Karpas-422 (cell line): ENCODE results near the gene ME3. TPM values are rescaled to one million over a fixed set of nuclear protein-coding genes. Genes with fewer than 3 reads are reported as not detected.

ENCODE experiments used
- DNase-seq: peaks from one replicate; pipeline ENCODE4 v3.0.0-alpha.2; 2015
- H2AFZ ChIP-seq: fragments of 200-600 bp; sonication (generic); 2 replicates; pipeline ENCODE4 v1.6.1; 2014; ENCODE audit warnings: antibody characterized with exemption, low read length, mixed read lengths
- H3K27ac ChIP-seq: fragments of 200-600 bp; sonication (generic); 2 replicates; pipeline ENCODE4 v1.5.1; 2014; ENCODE audit warnings: mild to moderate bottlenecking, low read length, moderate library complexity
- H3K27me3 ChIP-seq: fragments of 200-600 bp; sonication (generic); 2 replicates; pipeline ENCODE4 v1.6.1; 2014; ENCODE audit warnings: low read length, mixed read lengths
- H3K36me3 ChIP-seq: fragments of 200-600 bp; sonication (generic); 2 replicates; pipeline ENCODE4 v1.6.1; 2014; ENCODE audit warnings: low read length, mixed read lengths; ENCODE audit not compliant: insufficient read depth
- H3K4me1 ChIP-seq: fragments of 200-600 bp; sonication (generic); 2 replicates; pipeline ENCODE4 v1.6.1; 2014; ENCODE audit warnings: mild to moderate bottlenecking, low read length, mixed read lengths
- H3K4me2 ChIP-seq: fragments of 200-600 bp; sonication (generic); 2 replicates; pipeline ENCODE4 v1.6.1; 2014; ENCODE audit warnings: low read length, low read depth, mild to moderate bottlenecking; ENCODE audit not compliant: poor library complexity, severe bottlenecking
- H3K4me3 ChIP-seq: fragments of 200-600 bp; sonication (generic); 2 replicates; pipeline ENCODE4 v1.5.1; 2014; ENCODE audit warnings: mild to moderate bottlenecking, antibody characterized with exemption, low read length, mixed read lengths
- H3K79me2 ChIP-seq: fragments of 200-600 bp; sonication (generic); 2 replicates; pipeline ENCODE4 v1.6.1; 2014; ENCODE audit warnings: mild to moderate bottlenecking, low read length, mixed read lengths
- H3K9ac ChIP-seq: fragments of 200-600 bp; sonication (generic); 2 replicates; pipeline ENCODE4 v1.6.0; 2014; ENCODE audit warnings: low read length
- H3K9me2 ChIP-seq: fragments of 200-600 bp; sonication (generic), shearing (Covaris generic); replicated peaks from 2 replicates; pipeline ENCODE4 v1.6.0; 2014; ENCODE audit warnings: mild to moderate bottlenecking, low read length, moderate library complexity; ENCODE audit not compliant: insufficient read depth
- H3K9me3 ChIP-seq: fragments of 300-700, 200-600 bp; sonication (generic); 2 replicates; pipeline ENCODE4 v1.6.1; 2014; ENCODE audit warnings: low read length, mixed read lengths
- H4K20me1 ChIP-seq: fragments of 200-600 bp; sonication (generic); 2 replicates; pipeline ENCODE4 v1.6.1; 2014; ENCODE audit warnings: mild to moderate bottlenecking, antibody characterized with exemption, low read length, low read depth; ENCODE audit not compliant: insufficient read depth
- total RNA-seq: library from RNA; depleted of rRNA; stranded (reverse); fragments of >200 nt; shearing (Covaris generic); gene quantifications from 2 replicates; pipeline ENCODE4 v1.2.3, GENCODE V29; 2014; ENCODE audit warnings: low replicate concordance

ME3 gene
- total RNA-seq, 1 experiment from 2014 or later: not detected

DNA sequence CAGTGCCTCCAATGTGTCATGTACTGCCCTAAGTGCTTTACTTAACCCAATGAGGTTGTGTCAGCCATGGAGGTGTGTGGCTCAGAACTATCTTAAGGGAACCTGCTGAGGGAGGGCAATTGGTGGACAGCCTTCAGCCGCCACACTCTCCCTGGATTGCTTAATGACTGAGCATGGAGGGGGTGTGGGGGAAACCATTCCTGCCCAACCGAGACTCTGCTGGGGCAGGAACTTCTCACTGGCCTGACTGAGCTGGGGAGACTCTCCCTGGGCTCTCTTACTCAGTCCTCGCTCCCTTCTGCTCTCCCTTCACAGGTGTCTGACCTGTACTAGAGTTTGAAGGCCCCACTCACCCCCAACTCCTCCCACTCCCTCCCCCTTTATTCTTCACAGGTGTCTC lies 183.0 kb downstream of the ME3 start:
- Histone ChIP-seq H3K4me3 (no peak overlapping the region), H3K9me2 (no peaks in the 10 kb centered on the region), H3K27ac (no peak overlapping the region)

DNA sequence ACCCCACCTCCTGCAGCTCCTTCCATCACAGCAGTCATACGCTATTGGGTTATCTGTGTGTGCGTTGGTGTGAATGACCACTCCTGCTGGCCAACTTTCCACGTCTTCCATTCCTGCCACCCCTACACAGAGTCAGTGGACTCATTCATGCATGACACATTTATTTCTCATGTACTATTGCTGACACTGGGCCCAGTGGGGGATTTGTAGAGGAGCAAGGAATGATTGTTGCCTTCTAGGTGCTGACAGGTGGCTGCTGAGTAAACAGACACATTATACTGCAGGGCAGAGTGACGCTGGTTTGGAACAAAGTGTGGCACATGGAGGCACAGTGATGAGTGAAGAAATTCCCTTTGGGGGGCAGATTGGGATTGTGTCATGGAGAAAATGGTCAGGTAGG lies 183.9 kb downstream of the ME3 start:
- H3K4me1 ChIP-seq: no peaks in the 10 kb centered on the region
- H3K4me3 ChIP-seq: no peak overlapping the region
- H2AFZ ChIP-seq: no peak overlapping the region
- H3K9me3 ChIP-seq: no peaks in the 10 kb centered on the region
- H3K79me2 ChIP-seq: no peaks in the 10 kb centered on the region
- H3K36me3 ChIP-seq: no peaks in the 10 kb centered on the region
- no peak overlapping the region for H3K9ac ChIP-seq
- no peak for DNase-seq
- no peaks in the 10 kb centered on the region for H4K20me1 ChIP-seq
- no peaks in the 10 kb centered on the region for H3K9me2 ChIP-seq
- H3K27ac ChIP-seq: no peak overlapping the region
- no peak overlapping the region for H3K4me2 ChIP-seq
- no peaks in the 10 kb centered on the region for H3K27me3 ChIP-seq

More for the DNA sequence above, 183.0 kb downstream of the ME3 start:
- Histone ChIP-seq H3K27me3 (no peaks in the 10 kb centered on the region), H2AFZ (no peak overlapping the region), H3K79me2 (no peaks in the 10 kb centered on the region), H3K4me1 (no peaks in the 10 kb centered on the region), H3K4me2 (no peak overlapping the region), H4K20me1 (no peaks in the 10 kb centered on the region), H3K9me3 (no peaks in the 10 kb centered on the region), H3K36me3 (no peaks in the 10 kb centered on the region), H3K9ac (no peak overlapping the region)
- no peak for DNase-seq

DNA sequence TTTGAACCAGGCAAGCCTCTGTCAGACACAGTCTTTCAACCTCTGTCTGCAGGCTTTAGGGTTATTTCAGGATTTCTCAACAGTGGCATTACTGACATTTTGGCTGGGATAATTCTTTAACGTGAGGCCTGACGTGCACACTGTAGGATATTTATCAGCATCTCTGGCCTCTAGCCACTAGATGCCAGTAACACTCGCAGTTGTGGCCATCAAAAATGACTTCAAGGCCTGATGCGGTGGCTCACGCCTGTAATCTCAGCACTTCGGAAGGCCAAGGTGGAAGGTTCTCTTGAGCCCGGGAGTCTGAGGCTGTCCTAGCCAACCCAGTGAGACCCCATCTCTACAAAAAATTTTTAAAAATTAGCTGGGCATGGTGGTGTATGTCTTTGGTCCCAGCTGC lies 184.7 kb downstream of the ME3 start:
- Histone ChIP-seq H3K9me3 (no peaks in the 10 kb centered on the region), H4K20me1 (no peaks in the 10 kb centered on the region)

DNA sequence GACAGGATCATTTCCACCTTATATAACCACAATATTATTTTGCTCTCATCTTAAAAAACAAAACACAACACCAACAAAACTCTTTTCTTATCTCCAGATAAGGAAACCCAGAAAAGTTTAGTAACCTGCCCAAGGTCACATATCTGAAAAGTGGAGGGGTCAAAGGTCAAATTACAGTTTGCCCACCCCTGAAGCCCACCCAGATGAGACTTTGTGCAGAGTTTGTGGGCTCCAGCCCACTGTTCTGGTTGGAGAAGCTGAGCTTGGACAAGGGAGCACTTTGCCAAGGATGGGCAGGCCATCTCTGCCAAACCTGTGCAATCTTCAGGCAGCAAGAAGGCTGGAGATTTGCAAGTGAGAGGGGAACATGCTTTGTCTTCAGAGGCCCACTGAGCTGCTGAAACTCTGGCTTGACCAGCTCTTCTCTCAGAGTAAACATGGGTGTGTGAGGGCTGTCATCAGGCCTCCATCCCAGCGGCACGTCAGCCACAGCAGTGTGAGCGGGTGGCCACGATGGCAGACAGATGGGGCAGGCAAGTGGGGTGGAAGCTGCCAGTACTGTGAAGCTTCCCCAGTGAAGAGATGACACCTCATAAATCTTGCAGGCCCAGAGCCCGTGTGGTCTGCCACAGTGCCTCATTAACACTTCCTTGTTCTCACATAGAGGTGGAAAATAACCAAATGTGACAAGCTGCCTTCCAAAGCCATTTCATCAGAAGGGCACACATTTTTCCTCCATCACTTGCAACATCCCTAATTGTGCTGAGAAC lies 186.0 kb downstream of the ME3 start:
- no peaks in the 10 kb centered on the region for H3K9me2 ChIP-seq
- no peak overlapping the region for H2AFZ ChIP-seq
- no peaks in the 10 kb centered on the region for H3K79me2 ChIP-seq
- H3K4me1 ChIP-seq: no peaks in the 10 kb centered on the region
- no peaks in the 10 kb centered on the region for H3K9me3 ChIP-seq
- no peak overlapping the region for H3K4me3 ChIP-seq
- H3K4me2 ChIP-seq: no peak overlapping the region
- no peaks in the 10 kb centered on the region for H4K20me1 ChIP-seq
- H3K36me3 ChIP-seq: no peaks in the 10 kb centered on the region
- no peak for DNase-seq
- H3K9ac ChIP-seq: no peak overlapping the region
- peaks cover 5% of the 10 kb centered on the region; the same call in 1 of the 2 replicates for H3K27me3 ChIP-seq
- H3K27ac ChIP-seq: no peak overlapping the region

More for the DNA sequence above, 184.7 kb downstream of the ME3 start:
- Histone ChIP-seq H3K4me2 (no peak overlapping the region), H3K9ac (no peak overlapping the region), H3K27ac (no peak overlapping the region), H3K9me2 (no peaks in the 10 kb centered on the region), H3K36me3 (no peaks in the 10 kb centered on the region), H3K4me3 (no peak overlapping the region), H2AFZ (no peak overlapping the region), H3K27me3 (peaks cover 4% of the 10 kb centered on the region; the same call in 1 of the 2 replicates), H3K4me1 (no peaks in the 10 kb centered on the region), H3K79me2 (no peaks in the 10 kb centered on the region)
- no peak for DNase-seq

DNA sequence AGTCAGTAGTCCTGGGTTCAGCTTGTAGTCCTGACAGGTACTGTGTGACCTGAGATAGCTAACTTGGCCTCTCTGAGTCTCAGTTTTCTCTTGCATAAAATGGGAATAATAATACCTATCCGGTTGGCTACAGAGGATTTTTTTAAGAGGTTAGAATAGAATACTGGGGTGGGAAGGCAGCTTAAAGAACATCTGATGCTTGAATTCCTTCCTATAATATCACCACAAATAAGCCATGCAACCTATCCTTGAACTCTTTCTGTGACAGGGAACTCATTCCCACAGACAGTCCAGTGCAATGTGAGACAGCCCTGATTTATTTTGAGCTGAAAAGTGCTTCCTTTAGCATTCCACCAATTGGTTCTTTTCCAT lies 187.6 kb downstream of the ME3 start:
- no peak overlapping the region for H3K4me2 ChIP-seq
- H3K9me2 ChIP-seq: no peaks in the 10 kb centered on the region
- H2AFZ ChIP-seq: no peak overlapping the region
- no peaks in the 10 kb centered on the region for H3K79me2 ChIP-seq
- no peaks in the 10 kb centered on the region for H3K4me1 ChIP-seq
- H3K4me3 ChIP-seq: no peak overlapping the region
- no peaks in the 10 kb centered on the region for H3K9me3 ChIP-seq
- H4K20me1 ChIP-seq: no peaks in the 10 kb centered on the region
- no peak overlapping the region for H3K27ac ChIP-seq
- no peak for DNase-seq
- H3K36me3 ChIP-seq: no peaks in the 10 kb centered on the region
- no peak overlapping the region for H3K9ac ChIP-seq
- H3K27me3 ChIP-seq: peaks cover 5% of the 10 kb centered on the region; the same call in 1 of the 2 replicates

DNA sequence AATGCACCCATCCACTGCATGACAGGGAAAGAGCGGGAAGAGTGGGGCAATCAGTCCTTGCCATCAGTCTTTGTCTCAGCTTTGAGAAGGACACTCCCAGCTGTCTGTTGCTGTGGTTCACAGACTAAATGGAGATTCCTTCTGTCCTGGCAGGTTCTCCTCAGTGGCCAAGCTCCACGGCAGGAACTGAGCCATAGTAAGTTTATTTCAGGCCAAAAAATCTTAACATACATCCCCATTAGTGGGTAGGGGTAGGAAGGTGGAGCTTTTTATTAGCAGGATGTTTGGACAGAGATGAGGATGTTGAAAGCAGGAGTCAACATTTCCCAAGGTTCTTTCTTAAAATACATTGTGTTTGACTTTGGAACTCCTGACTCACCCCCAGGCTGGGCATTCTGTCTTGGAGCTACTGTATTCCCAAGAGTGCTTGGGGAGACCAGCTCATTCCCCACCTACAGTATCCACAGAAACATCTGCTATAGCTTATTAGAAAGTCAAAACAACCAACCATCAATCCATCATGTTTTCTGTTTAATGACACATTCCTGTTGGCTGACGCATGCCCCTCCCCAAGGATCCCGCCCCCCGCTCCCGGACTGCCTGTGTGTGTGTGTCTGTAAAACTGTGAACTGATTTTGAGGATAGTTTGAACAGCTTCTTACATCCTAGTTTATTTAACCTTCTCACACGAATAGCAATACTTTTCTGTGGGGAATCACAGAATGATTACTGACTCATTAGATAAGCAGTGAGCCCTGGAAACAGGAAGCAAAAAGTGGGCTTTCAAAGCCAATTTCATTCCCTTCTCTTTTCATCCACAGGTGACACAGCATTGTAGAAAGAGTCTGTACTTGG lies 188.2 kb downstream of the ME3 start:
- H3K4me3 ChIP-seq: no peak overlapping the region
- H3K4me1 ChIP-seq: no peaks in the 10 kb centered on the region
- H3K4me2 ChIP-seq: no peak overlapping the region

DNA sequence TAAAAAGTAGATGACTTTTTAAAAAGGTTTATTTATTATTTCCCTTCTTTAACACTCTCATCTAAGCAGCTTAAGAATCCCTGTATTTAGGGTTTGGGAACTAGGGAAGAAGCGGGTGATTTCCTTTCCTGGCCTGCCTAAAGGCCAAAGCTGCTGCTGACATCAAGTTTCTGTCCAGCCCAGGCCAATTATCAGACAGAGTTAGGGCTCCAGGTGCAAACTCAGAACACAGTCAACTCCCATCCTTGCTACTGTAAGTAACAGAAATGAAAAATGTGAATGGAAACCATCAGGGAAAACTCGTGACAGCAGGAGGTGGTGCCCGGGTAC lies 188.8 kb downstream of the ME3 start:
- H3K9me3 ChIP-seq: no peaks in the 10 kb centered on the region
- DNase-seq: no peak
- no peak overlapping the region for H3K4me2 ChIP-seq
- H4K20me1 ChIP-seq: no peaks in the 10 kb centered on the region
- no peaks in the 10 kb centered on the region for H3K36me3 ChIP-seq
- no peak overlapping the region for H3K4me3 ChIP-seq
- peaks cover 5% of the 10 kb centered on the region; the same call in 1 of the 2 replicates for H3K27me3 ChIP-seq
- no peaks in the 10 kb centered on the region for H3K79me2 ChIP-seq
- H3K9ac ChIP-seq: no peak overlapping the region
- no peaks in the 10 kb centered on the region for H3K4me1 ChIP-seq
- H3K27ac ChIP-seq: no peak overlapping the region
- H2AFZ ChIP-seq: no peak overlapping the region
- no peaks in the 10 kb centered on the region for H3K9me2 ChIP-seq

More for the DNA sequence above, 188.2 kb downstream of the ME3 start:
- no peaks in the 10 kb centered on the region for H3K9me3 ChIP-seq
- DNase-seq: no peak
- no peak overlapping the region for H2AFZ ChIP-seq
- H3K27ac ChIP-seq: no peak overlapping the region
- peaks cover 5% of the 10 kb centered on the region; the same call in 1 of the 2 replicates for H3K27me3 ChIP-seq
- H3K79me2 ChIP-seq: no peaks in the 10 kb centered on the region
- no peaks in the 10 kb centered on the region for H3K36me3 ChIP-seq
- no peaks in the 10 kb centered on the region for H4K20me1 ChIP-seq
- no peaks in the 10 kb centered on the region for H3K9me2 ChIP-seq
- H3K9ac ChIP-seq: no peak overlapping the region

DNA sequence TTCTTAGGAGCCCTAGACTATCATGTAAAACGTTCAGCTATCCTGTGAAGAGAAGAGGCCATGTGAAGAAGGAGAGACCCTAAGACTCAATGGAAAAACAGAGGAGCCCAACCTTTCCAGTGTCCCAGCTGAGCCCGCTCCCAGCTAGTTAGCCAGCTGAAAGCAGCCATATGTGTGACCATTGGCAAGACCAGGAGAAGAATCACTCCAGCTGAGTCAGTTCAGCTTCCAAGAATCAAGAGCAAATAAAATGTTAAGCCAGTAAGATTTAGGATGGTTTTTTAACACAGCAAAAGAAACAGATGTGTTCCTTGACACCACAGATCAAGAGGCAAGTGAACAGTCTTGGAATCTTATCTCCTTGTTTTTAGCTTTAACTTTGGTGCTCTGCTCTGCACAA lies 189.7 kb downstream of the ME3 start:
- no peak overlapping the region for H3K4me2 ChIP-seq
- no peak for DNase-seq
- H3K36me3 ChIP-seq: no peaks in the 10 kb centered on the region
- no peaks in the 10 kb centered on the region for H3K4me1 ChIP-seq
- H3K9me3 ChIP-seq: no peaks in the 10 kb centered on the region
- H3K9ac ChIP-seq: no peak overlapping the region
- H3K9me2 ChIP-seq: no peaks in the 10 kb centered on the region
- H3K79me2 ChIP-seq: no peaks in the 10 kb centered on the region
- H3K27ac ChIP-seq: no peak overlapping the region
- no peak overlapping the region for H2AFZ ChIP-seq
- peaks cover 5% of the 10 kb centered on the region; the same call in 1 of the 2 replicates for H3K27me3 ChIP-seq
- H3K4me3 ChIP-seq: no peak overlapping the region
- no peaks in the 10 kb centered on the region for H4K20me1 ChIP-seq
